HEK293T (cell line): ENCODE data around the gene DNAJC19.

ENCODE experiments used
- ARNT ChIP-seq: fragments of 450-650 bp; IDR thresholded peaks from 2 replicates; pipeline ENCODE4 v1.6.1; 2017; ENCODE audit warnings: mild to moderate bottlenecking
- BHLHE40 ChIP-seq: fragments of 450-650 bp; IDR thresholded peaks from 2 replicates; pipeline ENCODE4 v1.6.1; 2016; ENCODE audit warnings: mild to moderate bottlenecking, moderate library complexity, borderline replicate concordance
- CTBP1 ChIP-seq: fragments of 450-650 bp; IDR thresholded peaks from 2 replicates; pipeline ENCODE4 v1.6.1; 2016; ENCODE audit warnings: borderline replicate concordance
- ELF4 ChIP-seq: fragments of 450-650 bp; IDR thresholded peaks from 2 replicates; pipeline ENCODE4 v1.6.1; 2017; ENCODE audit warnings: antibody characterized with exemption
- FOXK2 ChIP-seq: fragments of 450-650 bp; IDR thresholded peaks from 2 replicates; pipeline ENCODE4 v1.6.1; 2016; ENCODE audit warnings: mild to moderate bottlenecking
- NFRKB ChIP-seq: fragments of 450-650 bp; IDR thresholded peaks from 2 replicates; pipeline ENCODE4 v1.6.1; 2016; ENCODE audit warnings: mild to moderate bottlenecking, moderate library complexity
- PKNOX1 ChIP-seq: fragments of 450-650 bp; IDR thresholded peaks from 2 replicates; pipeline ENCODE4 v1.6.1; 2016
- SUZ12 ChIP-seq: fragments of 450-650 bp; IDR thresholded peaks from 2 replicates; pipeline ENCODE4 v1.6.1; 2016; ENCODE audit warnings: mild to moderate bottlenecking
- TARDBP ChIP-seq: fragments of 450-650 bp; IDR thresholded peaks from 2 replicates; pipeline ENCODE4 v1.6.1; 2016
- ZNF384 ChIP-seq: fragments of 450-650 bp; IDR thresholded peaks from 2 replicates; pipeline ENCODE4 v1.6.1; 2016

- no peak for TF ChIP-seq SUZ12
- TF ChIP-seq CTBP1, result no peak
- TF ChIP-seq TARDBP, result no peak
- no peak for TF ChIP-seq ZNF384
- TF ChIP-seq ELF4, result no peak
- no peak for TF ChIP-seq ARNT
- TF ChIP-seq FOXK2, result no peak
- no peak for TF ChIP-seq BHLHE40
- no peak for TF ChIP-seq NFRKB
- TF ChIP-seq PKNOX1, result no peak
Observed at GRCh38 chr3:180970931-180971330, 18.6 kb downstream of the DNAJC19 start.
